ENCODE measurements around the gene KIF24.

GRCh38 chr9:34337403-34337802 lies 8.3 kb upstream of the KIF24 start:
- TF ChIP-seq TAF7 (optimal IDR thresholded peaks at IDR 0.05; ENCODE audit: borderline replicate concordance, low read depth, low read length) (no peak), TBP (IDR thresholded peaks at IDR 0.05; ENCODE audit: low read depth, low read length) (no peak), SRF (IDR thresholded peaks at IDR 0.05; ENCODE audit: low read depth, low read length) (no peak), TAF1 (IDR thresholded peaks at IDR 0.05; ENCODE audit: low read depth, low read length) (no peak), CTCF (IDR thresholded peaks at IDR 0.05; ENCODE audit: control extremely low read depth in 1 of 3, insufficient read depth in 1 of 3, low read depth in 1 of 3, low read length in 3 of 3) (peak in 2 of 3 experiments; percentile 30 to 32; a peak in 2 of 4 replicates), CEBPB (IDR thresholded peaks at IDR 0.05; ENCODE audit: low read depth, low read length) (no peak), YY1 (IDR thresholded peaks at IDR 0.05; ENCODE audit: low read depth, low read length) (no peak), ATF2 (IDR thresholded peaks at IDR 0.05; ENCODE audit: low read length) (no peak)

Data from H1 (cell line).